Esophagus muscularis mucosa (tissue), 4 donors: ENCODE data around the gene FNIP2. TPM values are rescaled to one million over a fixed set of nuclear protein-coding genes. Genes with fewer than 3 reads are reported as not detected.

Experiments used
- DNase-seq: peaks from one replicate; pipeline ENCODE4 v3.0.0-alpha.2; 2017; ENCODE audit errors: extremely low spot score
- H3K27ac ChIP-seq, 4 donors: fragments of 200-600 bp; sonication (generic); replicated peaks in 1 of 4; 1 replicate in 3 of 4; 2 replicates in 1 of 4; pipeline ENCODE4 v1.5.1; 2016 to 2019; ENCODE audit warnings: mild to moderate bottlenecking in 1 of 4
- H3K27me3 ChIP-seq, 4 donors: fragments of 200-600 bp; sonication (generic); one replicate each; pipeline versions ENCODE4 v1.5.1 to v1.6.0; 2016 to 2019
- H3K36me3 ChIP-seq, 4 donors: fragments of 200-600 bp; sonication (generic); one replicate each; pipeline ENCODE4 v1.5.1; 2016 to 2019
- H3K4me1 ChIP-seq, 4 donors: fragments of 200-600 bp; sonication (generic); one replicate each; pipeline ENCODE4 v1.5.1; 2016 to 2019
- H3K4me3 ChIP-seq, 4 donors: fragments of 200-600 bp; sonication (generic); 1 replicate in 2 of 4; 2 replicates in 2 of 4; pipeline ENCODE4 v1.5.1; 2016 to 2019; ENCODE audit warnings: mild to moderate bottlenecking in 4 of 4, moderate library complexity in 1 of 4
- H3K9me3 ChIP-seq, 4 donors: fragments of 200-600 bp; sonication (generic); 1 replicate in 3 of 4; 2 replicates in 1 of 4; pipeline ENCODE4 v1.5.1; 2016 to 2019
- CTCF ChIP-seq, 3 experiments: fragments of 200-600 bp in 2 of 3; fragments of 450-650 bp in 1 of 3; sonication (generic) in 2 of 3; IDR thresholded peaks; one replicate each; pipeline ENCODE4 v1.5.1; 2017 to 2019; ENCODE audit warnings: antibody characterized with exemption in 3 of 3, mild to moderate bottlenecking in 2 of 3, moderate library complexity in 1 of 3
- EP300 ChIP-seq: sonication (generic); formaldehyde crosslinking; IDR thresholded peaks from one replicate; pipeline ENCODE4 v1.6.1; 2017; ENCODE audit warnings: antibody characterized with exemption
- POLR2A ChIP-seq: fragments of 450-650 bp; IDR thresholded peaks from one replicate; pipeline ENCODE4 v1.6.1; 2017; ENCODE audit warnings: antibody characterized with exemption, moderate library complexity, mild to moderate bottlenecking, low read depth
- POLR2AphosphoS5 ChIP-seq, 2 donors: sonication (generic); formaldehyde crosslinking; IDR thresholded peaks; one replicate each; pipeline ENCODE4 v1.6.1; 2017; ENCODE audit warnings: antibody characterized with exemption in 2 of 2
- WGBS: methylation state at CpG from one replicate; pipeline ENCODE4 v1.1.5; 2018; 5-methylcytosine and 5-hydroxymethylcytosine counted together
- intact Hi-C: fragments of 100-400 bp; cut with DNase I; formaldehyde crosslinking; loops from one replicate; pipeline ENCODE4 v1.15.1; 2023
- total RNA-seq, 4 donors: library from RNA; depleted of rRNA; stranded (reverse); fragments of >200 nt; gene quantifications; one replicate each; pipeline versions ENCODE4 v1.1.0 to v1.2.1, GENCODE V29; 2016

The FNIP2 gene
- total RNA-seq, 4 donors from 2014 or later, result 80.0 to 97.7 (median 87.4) TPM

- no peaks in the 10 kb centered on the region for H3K27me3 ChIP-seq
- WGBS, result 32% methylated on average over 2 of the region's 2 CpGs
- no peaks in the 10 kb centered on the region for H3K9me3 ChIP-seq
- H3K27ac ChIP-seq, result peak overlapping the region in 2 of 4 donors; percentile 9 to 23
- peaks cover 3 to 52% (median 30%) of the 10 kb centered on the region in 4 donors for H3K36me3 ChIP-seq
- TF ChIP-seq POLR2AphosphoS5 (IDR thresholded peaks at IDR 0.05), result no peak
- TF ChIP-seq EP300, result no peak
- no peak for TF ChIP-seq POLR2A
- no peak for TF ChIP-seq CTCF (IDR thresholded peaks at IDR 0.05)
- peaks cover 11 to 17% (median 15%) of the 10 kb centered on the region in 4 donors for H3K4me1 ChIP-seq
- DNase-seq, result no peak
- intact Hi-C loops, result loop anchor here (10.0 kb wide), 1 partner anchor 121 kb away; no protein-coding TSS in a partner anchor
- no peak overlapping the region for H3K4me3 ChIP-seq
Measured at GRCh38 chr4:158884280-158884679, 115.5 kb downstream of the FNIP2 start.

GRCh38 chr4:158885564-158885963 lies 116.7 kb downstream of the FNIP2 start:
- 95% methylated on average over 5 of the region's 5 CpGs for WGBS
- Histone ChIP-seq H3K4me1 (peaks cover 11 to 18% (median 15%) of the 10 kb centered on the region in 4 donors), H3K4me3 (no peak overlapping the region), H3K9me3 (no peaks in the 10 kb centered on the region), H3K27me3 (no peaks in the 10 kb centered on the region), H3K27ac (no peak overlapping the region), H3K36me3 (peaks cover 3 to 54% (median 30%) of the 10 kb centered on the region in 4 donors)
- DNase-seq, result no peak
- intact Hi-C loops, result loop anchor here (10.0 kb wide), 1 partner anchor 119 kb away; no protein-coding TSS in a partner anchor
- TF ChIP-seq POLR2AphosphoS5 (IDR thresholded peaks at IDR 0.05), result no peak
- no peak for TF ChIP-seq CTCF (IDR thresholded peaks at IDR 0.05)
- no peak for TF ChIP-seq POLR2A
- TF ChIP-seq EP300, result no peak

DNA sequence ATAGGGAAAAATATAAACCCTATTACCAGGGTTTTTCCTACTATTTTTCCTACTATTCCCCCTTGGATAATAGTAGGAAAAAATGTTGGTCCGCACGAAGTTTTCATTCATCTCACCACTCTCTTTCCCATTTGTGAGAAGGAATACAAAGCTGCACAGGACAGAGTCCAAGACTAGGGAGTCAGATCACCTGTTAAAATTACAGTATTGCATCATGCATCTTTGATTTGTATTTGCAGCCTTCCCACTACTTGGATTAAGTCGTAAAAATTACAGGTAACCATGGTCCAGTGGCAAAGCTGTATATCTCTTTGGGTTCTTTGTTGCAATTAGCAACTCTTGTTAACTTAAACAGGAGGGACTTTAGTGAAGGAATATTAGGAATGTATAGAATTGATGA lies 121.5 kb downstream of the FNIP2 start:
- intact Hi-C loops, result no loop called here
- H3K36me3 ChIP-seq, result peaks cover 17 to 73% (median 46%) of the 10 kb centered on the region in 4 donors
- H3K27ac ChIP-seq, result no peak overlapping the region
- H3K27me3 ChIP-seq, result no peaks in the 10 kb centered on the region
- no peak for DNase-seq
- no peaks in the 10 kb centered on the region for H3K9me3 ChIP-seq
- 95% methylated on average over 3 of the region's 3 CpGs for WGBS
- H3K4me1 ChIP-seq, result peaks cover 0 to 10% (median 2%) of the 10 kb centered on the region in 4 donors
- TF ChIP-seq POLR2A, result no peak
- TF ChIP-seq POLR2AphosphoS5 (IDR thresholded peaks at IDR 0.05), result no peak
- no peak for TF ChIP-seq EP300
- TF ChIP-seq CTCF (IDR thresholded peaks at IDR 0.05), result no peak
- no peak overlapping the region for H3K4me3 ChIP-seq

DNA sequence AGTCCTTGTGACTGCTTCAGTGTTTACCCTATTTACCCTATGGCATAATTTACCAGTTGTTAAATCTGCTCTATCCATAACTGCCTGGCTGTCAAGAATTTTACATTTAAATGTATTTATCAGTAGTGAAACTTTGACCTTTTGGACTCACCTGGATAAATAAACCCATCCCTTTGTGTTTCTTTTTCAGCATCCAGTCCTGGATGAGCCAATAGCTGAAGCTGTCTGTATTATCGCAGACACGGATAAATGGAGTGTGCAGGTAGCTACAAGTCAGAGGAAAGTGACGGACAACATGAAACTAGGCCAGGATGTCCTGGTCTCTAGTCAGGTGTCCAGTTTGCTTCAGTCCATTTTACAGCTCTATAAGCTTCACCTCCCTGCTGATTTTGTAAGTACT lies 122.4 kb downstream of the FNIP2 start:
- peaks cover 5 to 18% (median 11%) of the 10 kb centered on the region in 4 donors for H3K4me1 ChIP-seq
- H3K27me3 ChIP-seq, result no peaks in the 10 kb centered on the region
- peaks cover 17 to 81% (median 50%) of the 10 kb centered on the region in 4 donors for H3K36me3 ChIP-seq
- no peaks in the 10 kb centered on the region for H3K9me3 ChIP-seq
- DNase-seq, result no peak
- TF ChIP-seq POLR2AphosphoS5 (IDR thresholded peaks at IDR 0.05), result no peak
- TF ChIP-seq POLR2A, result no peak
- TF ChIP-seq EP300, result no peak
- no peak for TF ChIP-seq CTCF (IDR thresholded peaks at IDR 0.05)
- no peak overlapping the region for H3K4me3 ChIP-seq
- intact Hi-C loops, result no loop called here
- H3K27ac ChIP-seq, result no peak overlapping the region
- WGBS, result 99% methylated on average over 3 of the region's 3 CpGs

DNA sequence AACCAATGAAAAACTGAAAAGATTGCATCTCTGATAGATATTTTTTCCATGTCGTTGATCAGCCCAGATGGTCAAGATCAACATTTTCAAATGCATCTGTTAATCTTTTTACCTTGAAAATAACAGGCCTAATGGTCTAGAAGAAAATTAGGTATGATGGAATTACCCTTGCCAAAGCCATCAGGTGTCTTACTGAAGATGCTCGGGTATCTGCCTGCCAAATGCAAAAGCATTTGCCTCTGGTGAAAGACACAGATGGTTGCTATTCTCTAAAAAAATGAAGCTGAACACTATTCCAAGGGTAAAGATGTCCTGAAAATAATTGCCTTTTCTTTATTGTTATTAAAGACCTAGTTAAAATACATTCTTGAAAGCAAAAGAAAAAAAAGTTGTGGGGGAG lies 126.0 kb downstream of the FNIP2 start:
- intact Hi-C loops, result no loop called here

More for the DNA sequence above, 126.0 kb downstream of the FNIP2 start:
- H3K27ac ChIP-seq, result no peak overlapping the region
- no peak for TF ChIP-seq POLR2AphosphoS5 (IDR thresholded peaks at IDR 0.05)
- no peaks in the 10 kb centered on the region for H3K9me3 ChIP-seq
- H3K4me1 ChIP-seq, result peaks cover 5 to 20% (median 16%) of the 10 kb centered on the region in 4 donors
- H3K36me3 ChIP-seq, result peaks cover 14 to 71% (median 42%) of the 10 kb centered on the region in 4 donors
- no peaks in the 10 kb centered on the region for H3K27me3 ChIP-seq
- no peak overlapping the region for H3K4me3 ChIP-seq
- DNase-seq, result no peak
- 61% methylated on average over 2 of the region's 2 CpGs for WGBS
